GM23338 (cell line): ENCODE data around the gene ADAMTS17. TPM values are rescaled to one million over a fixed set of nuclear protein-coding genes. Genes with fewer than 3 reads are reported as not detected.

Experiments used
- ATAC-seq: fragments of 200-7000 bp; cut with Tn5 transposase; 3 replicates; pipeline ENCODE4 v1.9.1; 2020
- DNase-seq: peaks from one replicate; pipeline ENCODE4 v3.0.0-alpha.2; 2015; ENCODE audit warnings: low spot score
- H2AFZ ChIP-seq: fragments of 200-600 bp; sonication (generic); 2 replicates; pipeline ENCODE4 v1.8.0; 2016; ENCODE audit warnings: antibody characterized with exemption, mild to moderate bottlenecking, moderate library complexity
- H3F3A ChIP-seq: fragments of 200-600 bp; sonication (generic); replicated peaks from 2 replicates; pipeline ENCODE4 v1.8.0; 2017; ENCODE audit warnings: antibody characterized with exemption, mixed run types, low read depth
- H3K27ac ChIP-seq: fragments of 200-600 bp; sonication (generic); 2 replicates; pipeline ENCODE4 v1.6.1; 2016; ENCODE audit warnings: low read depth
- H3K27me3 ChIP-seq: fragments of 200-600 bp; sonication (generic); 2 replicates; pipeline ENCODE4 v1.8.0; 2016; ENCODE audit warnings: mild to moderate bottlenecking, mixed run types, moderate library complexity; ENCODE audit not compliant: insufficient read depth
- H3K36me3 ChIP-seq: fragments of 200-600 bp; sonication (generic); 2 replicates; pipeline ENCODE4 v1.8.0; 2016; ENCODE audit warnings: mild to moderate bottlenecking; ENCODE audit not compliant: insufficient read depth
- H3K4me1 ChIP-seq: fragments of 200-600 bp; sonication (generic); 2 replicates; pipeline ENCODE4 v1.8.0; 2016; ENCODE audit warnings: mild to moderate bottlenecking, moderate library complexity; ENCODE audit not compliant: insufficient read depth
- H3K4me2 ChIP-seq: fragments of 200-600 bp; sonication (generic); 2 replicates; pipeline ENCODE4 v1.7.1; 2017; ENCODE audit warnings: mixed run types
- H3K4me3 ChIP-seq: fragments of 200-600 bp; sonication (generic); 2 replicates; pipeline ENCODE4 v1.6.1; 2016; ENCODE audit warnings: mixed run types
- H3K79me2 ChIP-seq: fragments of 200-600 bp; sonication (generic); replicated peaks from 2 replicates; pipeline ENCODE4 v1.8.0; 2017; ENCODE audit warnings: mild to moderate bottlenecking; ENCODE audit not compliant: insufficient read depth
- H3K9me2 ChIP-seq: fragments of 200-600 bp; sonication (generic); 2 replicates; pipeline ENCODE4 v1.8.0; 2017; ENCODE audit not compliant: insufficient read depth
- H4K20me1 ChIP-seq: fragments of 200-600 bp; sonication (generic); replicated peaks from 2 replicates; pipeline ENCODE4 v1.8.0; 2017; ENCODE audit warnings: mild to moderate bottlenecking; ENCODE audit not compliant: insufficient read depth
- H3K27ac Mint-ChIP-seq: 2 replicates; pipeline ENCODE4 v1.8.0; 2020; ENCODE audit warnings: inconsistent platforms, mild to moderate bottlenecking, moderate library complexity, mixed read lengths
- H3K27me3 Mint-ChIP-seq: 3 replicates; pipeline ENCODE4 v1.8.0; 2022; ENCODE audit warnings: low read depth, mild to moderate bottlenecking, moderate library complexity, mixed read lengths, inconsistent platforms; ENCODE audit not compliant: insufficient read depth, poor library complexity
- H3K36me3 Mint-ChIP-seq: 3 replicates; pipeline ENCODE4 v1.8.0; 2021; ENCODE audit warnings: low read depth, mild to moderate bottlenecking, inconsistent platforms, moderate library complexity, mixed read lengths
- H3K4me1 Mint-ChIP-seq: 3 replicates; pipeline ENCODE4 v1.8.0; 2020; ENCODE audit warnings: mild to moderate bottlenecking, inconsistent platforms, mixed read lengths
- H3K4me3 Mint-ChIP-seq: 3 replicates; pipeline ENCODE4 v1.8.0; 2021; ENCODE audit warnings: moderate library complexity, mild to moderate bottlenecking, inconsistent platforms, mixed read lengths
- H3K9me3 Mint-ChIP-seq: 3 replicates; pipeline ENCODE4 v1.8.0; 2020; ENCODE audit warnings: moderate library complexity, mild to moderate bottlenecking, inconsistent platforms, mixed read lengths
- JUNB ChIP-seq: IDR thresholded peaks from one replicate; pipeline ENCODE4 v1.6.1; 2016; ENCODE audit warnings: antibody characterized with exemption; ENCODE audit not compliant: unreplicated experiment
- NANOG ChIP-seq: IDR thresholded peaks from 2 replicates; pipeline ENCODE4 v1.6.1; 2016; ENCODE audit warnings: antibody characterized with exemption, borderline replicate concordance
- REST ChIP-seq: IDR thresholded peaks from one replicate; pipeline ENCODE4 v1.6.1; 2018; ENCODE audit warnings: antibody characterized with exemption; ENCODE audit not compliant: unreplicated experiment
- ZNF462 ChIP-seq: fragments of 250-450 bp; sonication (Bioruptor Pico); IDR thresholded peaks from 2 replicates; pipeline ENCODE4 v1.5.0; 2020; ENCODE audit warnings: mild to moderate bottlenecking, moderate library complexity
- polyA plus RNA-seq: library from polyadenylated mRNA; unstranded; fragments of >200 nt; fragmentation: Nextera tagmentation; extraction: Ambion mirVana; gene quantifications from 2 replicates; pipeline ENCODE4 v1.2.1, GENCODE V29; 2016
- total RNA-seq: library from RNA; depleted of rRNA; stranded (reverse); fragments of >200 nt; shearing (Covaris generic); gene quantifications from 2 replicates; pipeline ENCODE4 v1.2.3, GENCODE V29; 2014

Gene ADAMTS17
- total and polyA plus RNA-seq, 2 experiments from 2014 or later: 0.60 to 3.8 TPM

- TF ChIP-seq ZNF462 (CRISPR knock-in tag): no peak
- no peak for TF ChIP-seq JUNB
Observed at GRCh38 chr15:100022806-100023205, 319.0 kb downstream of the ADAMTS17 start (continued).

- H3K36me3 ChIP-seq: no peaks in the 10 kb centered on the region
- no peak overlapping the region for H3K27ac ChIP-seq
- no peaks in the 10 kb centered on the region for H3K79me2 ChIP-seq
- peaks cover 2% of the 10 kb centered on the region for H3K27me3 Mint-ChIP-seq
- H3K4me3 Mint-ChIP-seq: no peak overlapping the region
- peaks cover 4% of the 10 kb centered on the region for H3K36me3 Mint-ChIP-seq
- H3K9me2 ChIP-seq: no peaks in the 10 kb centered on the region
- H3K4me1 ChIP-seq: no peaks in the 10 kb centered on the region
- peaks cover 15% of the 10 kb centered on the region for H3K4me1 Mint-ChIP-seq
- peaks cover 8% of the 10 kb centered on the region for H3K9me3 Mint-ChIP-seq
- no peaks in the 10 kb centered on the region for H4K20me1 ChIP-seq
- H3K27ac Mint-ChIP-seq: no peak overlapping the region
- no peak overlapping the region for H3K4me3 ChIP-seq
- H2AFZ ChIP-seq: no peak overlapping the region
- H3K4me2 ChIP-seq: no peak overlapping the region
- DNase-seq: no peak
- H3K27me3 ChIP-seq: no peaks in the 10 kb centered on the region
- TF ChIP-seq REST: no peak
- no peak for TF ChIP-seq NANOG
- no peaks in the 10 kb centered on the region for H3F3A ChIP-seq
- no peak for ATAC-seq
Observed at GRCh38 chr15:100022391-100022790, 319.4 kb downstream of the ADAMTS17 start.
